Bronchial epithelial cell (primary cell): ENCODE data around the gene DTX1. TPM values are rescaled to one million over a fixed set of nuclear protein-coding genes. Genes with fewer than 3 reads are reported as not detected.

Source experiments
- DNase-seq: peaks from one replicate; pipeline ENCODE4 v3.0.0-alpha.2; 2010; ENCODE audit warnings: low read depth
- FAIRE-seq: peaks from 2 replicates; lab custom pipeline; 2011; peaks lifted over from hg19 to GRCh38; lab: Jason Lieb, UNC
- H3K27me3 ChIP-seq: 2 replicates; pipeline ENCODE4 v1.5.1; 2011; ENCODE audit warnings: low read length; ENCODE audit not compliant: control insufficient read depth, insufficient read depth
- H3K36me3 ChIP-seq: 2 replicates; pipeline ENCODE4 v1.5.1; 2011; ENCODE audit warnings: low read length; ENCODE audit not compliant: control insufficient read depth, insufficient read depth
- H3K4me3 ChIP-seq: 2 replicates; pipeline ENCODE4 v1.5.1; 2011; ENCODE audit warnings: mild to moderate bottlenecking, low read depth, low read length, control low read depth
- total RNA-seq: library from RNA; depleted of rRNA; stranded (reverse); fragments of >200 nt; gene quantifications from 2 replicates; pipeline ENCODE4 v1.2.1, GENCODE V29; 2014
- TF ChIP-seq, protein P1 (sequence below): IDR thresholded peaks from 2 replicates; pipeline ENCODE4 v1.5.1; 2011; ENCODE audit warnings: mild to moderate bottlenecking, moderate library complexity, low read length, control low read depth, inconsistent platforms; ENCODE audit not compliant: insufficient read depth, severe bottlenecking

Gene DTX1
- total RNA-seq, 1 donor from 2014 or later = not detected

DNA sequence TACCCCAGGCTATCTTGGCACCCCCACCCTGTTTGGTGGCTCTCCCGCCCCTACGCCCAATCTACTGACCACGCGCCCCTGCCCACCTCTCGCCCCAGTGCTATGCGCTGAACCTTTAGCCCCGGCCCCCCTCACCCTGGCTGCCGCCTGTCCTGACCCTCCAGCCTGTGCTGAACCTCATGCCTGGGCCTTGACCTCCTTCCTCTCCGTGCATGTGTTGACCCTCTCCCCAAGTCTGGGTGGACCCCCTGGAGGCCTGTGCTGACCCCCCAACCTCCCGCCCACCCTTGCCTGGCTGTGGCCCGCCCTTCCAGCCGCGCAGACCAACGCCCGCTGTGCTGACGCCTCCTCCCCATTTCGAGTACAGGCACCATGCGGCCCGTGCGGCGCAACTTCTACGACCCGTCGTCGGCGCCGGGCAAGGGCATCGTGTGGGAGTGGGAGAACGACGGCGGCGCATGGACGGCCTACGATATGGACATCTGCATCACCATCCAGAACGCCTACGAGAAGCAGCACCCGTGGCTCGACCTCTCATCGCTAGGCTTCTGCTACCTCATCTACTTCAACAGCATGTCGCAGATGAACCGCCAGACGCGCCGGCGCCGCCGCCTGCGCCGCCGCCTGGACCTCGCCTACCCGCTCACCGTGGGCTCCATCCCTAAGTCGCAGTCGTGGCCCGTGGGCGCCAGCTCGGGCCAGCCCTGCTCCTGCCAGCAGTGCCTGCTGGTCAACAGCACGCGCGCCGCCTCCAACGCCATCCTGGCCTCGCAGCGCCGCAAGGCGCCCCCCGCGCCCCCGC lies 20.7 kb downstream of the DTX1 start:
- TF ChIP-seq, protein P1, sequence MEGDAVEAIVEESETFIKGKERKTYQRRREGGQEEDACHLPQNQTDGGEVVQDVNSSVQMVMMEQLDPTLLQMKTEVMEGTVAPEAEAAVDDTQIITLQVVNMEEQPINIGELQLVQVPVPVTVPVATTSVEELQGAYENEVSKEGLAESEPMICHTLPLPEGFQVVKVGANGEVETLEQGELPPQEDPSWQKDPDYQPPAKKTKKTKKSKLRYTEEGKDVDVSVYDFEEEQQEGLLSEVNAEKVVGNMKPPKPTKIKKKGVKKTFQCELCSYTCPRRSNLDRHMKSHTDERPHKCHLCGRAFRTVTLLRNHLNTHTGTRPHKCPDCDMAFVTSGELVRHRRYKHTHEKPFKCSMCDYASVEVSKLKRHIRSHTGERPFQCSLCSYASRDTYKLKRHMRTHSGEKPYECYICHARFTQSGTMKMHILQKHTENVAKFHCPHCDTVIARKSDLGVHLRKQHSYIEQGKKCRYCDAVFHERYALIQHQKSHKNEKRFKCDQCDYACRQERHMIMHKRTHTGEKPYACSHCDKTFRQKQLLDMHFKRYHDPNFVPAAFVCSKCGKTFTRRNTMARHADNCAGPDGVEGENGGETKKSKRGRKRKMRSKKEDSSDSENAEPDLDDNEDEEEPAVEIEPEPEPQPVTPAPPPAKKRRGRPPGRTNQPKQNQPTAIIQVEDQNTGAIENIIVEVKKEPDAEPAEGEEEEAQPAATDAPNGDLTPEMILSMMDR = no peak
- DNase-seq (no peak), FAIRE-seq (no peak)
- Histone ChIP-seq H3K27me3 (peaks cover 9% of the 10 kb centered on the region), H3K36me3 (no peaks in the 10 kb centered on the region), H3K4me3 (no peak overlapping the region)

DNA sequence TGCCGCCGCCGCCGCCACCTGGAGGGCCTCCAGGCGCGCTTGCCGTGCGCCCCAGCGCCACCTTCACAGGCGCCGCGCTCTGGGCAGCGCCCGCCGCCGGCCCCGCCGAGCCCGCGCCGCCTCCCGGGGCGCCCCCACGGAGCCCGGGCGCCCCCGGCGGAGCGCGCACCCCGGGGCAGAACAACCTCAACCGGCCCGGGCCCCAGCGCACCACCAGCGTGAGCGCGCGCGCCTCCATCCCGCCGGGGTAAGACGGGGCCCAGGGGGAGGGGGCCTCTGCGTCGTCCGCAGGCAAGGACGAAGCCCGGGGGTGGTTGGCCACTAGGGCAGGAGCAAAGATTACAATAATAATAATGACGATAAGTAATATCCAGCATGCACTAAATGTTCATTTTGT lies 21.3 kb downstream of the DTX1 start:
- H3K27me3 ChIP-seq = peaks cover 10% of the 10 kb centered on the region
- H3K36me3 ChIP-seq = no peaks in the 10 kb centered on the region
- DNase-seq (no peak), FAIRE-seq (no peak)
- no peak overlapping the region for H3K4me3 ChIP-seq
- TF ChIP-seq, protein P1 = no peak

DNA sequence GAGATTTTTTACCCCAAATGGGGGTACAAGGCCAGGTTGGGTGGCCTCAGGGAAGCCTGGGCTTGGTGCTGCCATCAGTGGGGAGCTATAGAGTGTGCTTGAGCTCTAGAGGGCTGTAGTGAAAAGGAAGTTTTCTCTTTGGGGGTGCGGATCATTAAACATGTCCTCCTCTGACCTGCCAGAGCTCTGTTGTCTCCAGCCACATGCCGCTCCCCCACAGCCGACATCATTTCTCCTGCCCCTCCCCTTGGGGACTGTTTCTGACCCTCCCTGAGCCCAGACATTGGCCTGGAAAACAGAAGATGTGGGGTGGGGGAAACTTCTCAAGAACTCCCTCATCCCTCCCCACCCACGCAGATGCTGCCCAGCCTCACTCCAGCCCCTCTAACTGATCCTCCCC lies 25.3 kb downstream of the DTX1 start:
- no peak for DNase-seq

DNA sequence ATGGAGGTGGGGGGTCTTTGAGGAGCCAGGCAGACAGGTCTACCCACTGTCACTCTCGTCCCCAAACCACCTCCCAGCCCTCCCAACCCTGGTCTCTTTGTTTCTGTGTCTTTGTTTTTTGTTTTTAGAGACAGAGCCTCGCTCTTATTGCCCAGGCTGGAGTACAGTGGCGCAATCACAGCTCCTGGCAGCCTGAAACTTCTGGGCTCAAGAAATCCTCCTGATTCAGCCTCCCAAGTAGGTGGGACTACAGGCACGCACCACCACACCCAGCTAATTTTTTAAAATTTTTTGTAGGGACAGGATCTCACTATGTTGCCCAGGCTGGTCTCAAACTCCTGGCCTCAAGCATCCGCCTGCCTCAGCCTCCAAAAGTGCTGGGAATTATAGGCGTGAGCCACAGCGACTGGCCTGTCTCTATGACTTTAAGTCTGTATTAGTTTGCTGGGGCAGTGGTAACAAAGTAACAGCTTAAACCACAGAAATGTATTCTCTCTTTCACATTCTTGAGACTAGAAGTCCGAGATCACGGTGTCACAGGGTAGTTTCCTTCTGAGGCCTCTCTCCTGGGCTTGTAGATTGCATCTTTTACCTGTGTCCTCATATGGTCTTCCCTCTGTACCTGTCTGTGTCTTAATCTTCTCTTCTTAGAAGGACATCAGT lies 26.1 kb downstream of the DTX1 start:
- FAIRE-seq (no peak), DNase-seq (no peak)
- H3K4me3 ChIP-seq = no peak overlapping the region
- H3K27me3 ChIP-seq = peaks cover 7% of the 10 kb centered on the region
- H3K36me3 ChIP-seq = no peaks in the 10 kb centered on the region
- TF ChIP-seq, protein P1 = no peak

More for the DNA sequence above, 25.3 kb downstream of the DTX1 start:
- Histone ChIP-seq H3K27me3 (peaks cover 10% of the 10 kb centered on the region), H3K36me3 (no peaks in the 10 kb centered on the region), H3K4me3 (no peak overlapping the region)
- TF ChIP-seq, protein P1 = no peak
- FAIRE-seq = no peak

DNA sequence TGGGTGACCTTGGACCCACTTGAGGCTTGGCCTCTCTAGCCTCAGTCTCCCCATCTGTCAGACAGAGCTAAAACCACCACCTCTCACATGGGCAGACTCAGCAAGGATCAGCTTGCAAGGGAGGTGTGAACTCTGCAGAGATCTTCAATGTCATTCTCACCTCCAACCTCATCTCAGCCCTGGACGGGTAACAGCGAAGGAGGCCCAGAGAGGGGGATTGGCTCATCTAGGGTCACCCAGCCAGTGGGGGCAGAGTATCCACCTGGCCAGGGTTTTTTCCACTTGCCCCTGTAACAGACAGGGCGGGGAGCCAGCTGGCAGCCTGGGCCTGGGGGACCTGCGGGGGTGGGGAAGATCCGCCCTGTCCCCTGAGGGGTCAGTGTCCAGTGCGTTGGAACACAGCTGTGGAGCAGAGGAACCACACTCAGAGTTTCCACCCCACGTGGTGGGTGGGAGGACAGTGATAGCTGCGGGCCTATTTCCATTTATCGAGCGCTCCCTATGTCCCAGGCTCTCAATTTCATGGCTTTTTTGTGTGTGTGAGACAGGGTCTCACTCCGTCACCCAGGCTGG lies 27.4 kb downstream of the DTX1 start:
- DNase-seq (no peak), FAIRE-seq (no peak)
- H3K4me3 ChIP-seq = no peak overlapping the region
- H3K36me3 ChIP-seq = no peaks in the 10 kb centered on the region
- H3K27me3 ChIP-seq = peaks cover 3% of the 10 kb centered on the region
- TF ChIP-seq, protein P1 = no peak
